Ureter (tissue), 1 donor: ENCODE results near the gene OR4C46. TPM values are rescaled to one million over a fixed set of nuclear protein-coding genes. Genes with fewer than 3 reads are reported as not detected.
"Not testable (repeated sequence)": the region's sequence is repeated elsewhere in the genome, so short reads cannot be mapped to it uniquely, and the experiment has no call there.

Experiments
- DNase-seq: peaks from one replicate; pipeline ENCODE4 v3.0.0-alpha.2; 2020; ENCODE audit warnings: low spot score
- total RNA-seq: library from RNA; stranded (reverse); gene quantifications from one replicate; pipeline ENCODE4 v1.2.4, GENCODE V29; 2023
- donor health status: DM: yes; HTN: yes; CAD: no.

The OR4C46 gene
- total RNA-seq, result not detected

DNA sequence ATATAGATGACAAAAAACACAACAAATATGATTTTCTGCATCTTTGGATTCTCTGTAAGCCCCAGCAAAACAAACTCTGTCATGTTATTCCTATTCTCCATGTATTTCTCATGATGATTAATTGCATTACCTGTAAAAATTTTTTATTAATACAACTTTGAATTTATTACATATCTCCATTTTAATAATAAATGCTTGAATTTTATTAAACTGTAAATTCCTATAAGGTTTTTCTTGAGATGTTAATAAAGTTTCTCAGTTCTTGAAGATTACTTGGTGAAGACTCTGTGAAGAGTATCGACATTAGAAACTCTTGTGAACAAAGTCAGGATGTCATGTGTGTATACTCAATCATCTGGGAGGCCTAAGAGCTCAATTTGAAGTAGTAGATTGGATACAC is at the start of gene OR4C46:
OR4C46 (minus strand) TSS at position 101 of the 400 bp plus-strand sequence; CDS start at position 101, 0 bp downstream.
- DNase-seq, result no peak

DNA sequence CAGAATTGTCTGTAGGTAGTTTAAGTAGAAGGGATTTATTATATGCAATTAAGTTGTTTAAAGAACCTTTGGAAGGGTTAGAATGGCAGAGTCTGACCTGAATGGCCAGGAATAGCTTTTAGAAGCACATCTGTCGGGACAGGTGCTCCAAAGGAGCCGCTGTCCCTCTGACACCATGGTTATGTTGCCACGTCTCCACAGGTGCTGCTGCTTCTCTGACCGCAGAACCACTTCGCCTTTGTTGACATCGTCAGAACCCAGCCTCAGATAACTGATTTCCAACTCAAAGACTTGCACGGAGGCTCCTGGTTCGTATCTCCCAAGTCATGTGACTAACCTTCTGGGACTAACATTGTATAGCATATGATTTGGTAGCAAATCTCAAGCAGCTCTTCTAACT is 41.8 kb upstream of the OR4C46 start:
- DNase-seq, result not testable (repeated sequence)

DNA sequence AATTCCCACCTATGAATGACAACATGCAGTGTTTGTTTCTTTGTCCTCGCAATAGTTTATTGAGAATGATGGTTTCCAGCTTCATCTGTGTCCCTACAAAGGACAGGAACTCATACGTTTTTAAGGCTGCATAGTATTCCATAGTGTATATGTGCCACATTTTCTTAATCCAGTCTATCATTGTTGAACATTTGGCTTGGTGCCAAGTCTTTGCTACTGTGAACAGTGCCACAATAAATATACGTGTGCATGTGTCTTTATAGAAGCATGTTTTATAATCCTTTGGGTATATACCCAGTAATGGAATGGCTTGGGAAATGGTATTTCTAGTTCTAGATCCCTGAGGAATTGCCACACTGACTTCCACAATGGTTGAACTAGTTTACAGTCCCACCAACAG is 42.4 kb downstream of the OR4C46 start:
- not testable (repeated sequence) for DNase-seq

DNA sequence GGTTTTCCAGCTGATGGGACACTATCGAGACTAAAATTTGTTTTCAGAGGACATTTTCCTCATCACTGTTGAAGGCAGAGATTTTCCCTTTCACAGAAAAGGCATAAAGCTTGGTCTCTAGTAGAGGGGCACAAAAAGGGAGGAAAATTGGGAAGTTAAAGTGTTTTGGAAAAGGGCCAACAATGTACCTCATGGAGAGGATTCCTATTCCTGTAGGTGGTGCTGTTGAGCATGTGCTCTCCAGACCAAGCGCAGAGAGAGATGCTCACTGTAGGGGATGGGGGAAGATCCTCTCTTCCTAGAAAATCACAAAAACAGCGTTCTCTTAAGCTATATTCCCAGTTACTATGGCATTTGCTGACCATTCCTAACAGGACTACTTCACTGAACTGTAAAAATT is 44.9 kb downstream of the OR4C46 start:
- no peak for DNase-seq

DNA sequence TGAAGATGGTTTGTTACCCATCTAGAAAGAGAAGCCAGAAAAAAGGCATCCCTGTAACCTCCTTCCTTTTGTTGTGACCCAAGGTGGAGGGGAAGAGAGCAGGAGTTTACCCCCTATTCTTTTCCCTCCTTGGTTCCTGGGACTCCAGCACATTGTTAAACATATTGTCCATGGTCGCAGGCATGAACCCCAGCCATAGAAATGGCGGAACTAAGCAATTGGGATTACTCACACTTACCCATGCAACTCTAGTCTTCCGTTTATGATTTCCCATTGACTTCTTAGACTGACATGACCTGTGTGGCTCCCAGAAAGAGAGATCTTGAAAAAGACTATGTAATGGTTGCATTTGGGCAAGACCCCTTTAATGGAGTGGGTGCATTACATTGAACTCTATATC is 45.4 kb downstream of the OR4C46 start:
- DNase-seq, result no peak

Other genes with a start within 250 kb of the OR4C46 start
- gene OR4A5, start 102.8 kb upstream of the OR4C46 start, total RNA-seq, result not detected